Hepatocyte (in vitro differentiated cells): ENCODE measurements around the gene ZNF511.

Experiments
- EZH2 ChIP-seq: fragments of 200-600 bp; sonication (generic); IDR thresholded peaks from 2 replicates; pipeline ENCODE4 v1.6.1; 2016; ENCODE audit warnings: antibody characterized with exemption, mild to moderate bottlenecking, borderline replicate concordance
- EZH2phosphoT487 ChIP-seq: fragments of 200-600 bp; sonication (generic); IDR thresholded peaks from one replicate; pipeline ENCODE4 v1.6.1; 2018; ENCODE audit warnings: antibody characterized with exemption, mild to moderate bottlenecking, low read depth, moderate library complexity; ENCODE audit not compliant: unreplicated experiment, severe bottlenecking
- TF ChIP-seq, protein P1 (sequence below): fragments of 200-600 bp; sonication (generic); IDR thresholded peaks from 2 replicates; pipeline ENCODE4 v1.5.1; 2016; ENCODE audit warnings: antibody characterized with exemption, mild to moderate bottlenecking; ENCODE audit not compliant: poor library complexity

- TF ChIP-seq, protein P1, sequence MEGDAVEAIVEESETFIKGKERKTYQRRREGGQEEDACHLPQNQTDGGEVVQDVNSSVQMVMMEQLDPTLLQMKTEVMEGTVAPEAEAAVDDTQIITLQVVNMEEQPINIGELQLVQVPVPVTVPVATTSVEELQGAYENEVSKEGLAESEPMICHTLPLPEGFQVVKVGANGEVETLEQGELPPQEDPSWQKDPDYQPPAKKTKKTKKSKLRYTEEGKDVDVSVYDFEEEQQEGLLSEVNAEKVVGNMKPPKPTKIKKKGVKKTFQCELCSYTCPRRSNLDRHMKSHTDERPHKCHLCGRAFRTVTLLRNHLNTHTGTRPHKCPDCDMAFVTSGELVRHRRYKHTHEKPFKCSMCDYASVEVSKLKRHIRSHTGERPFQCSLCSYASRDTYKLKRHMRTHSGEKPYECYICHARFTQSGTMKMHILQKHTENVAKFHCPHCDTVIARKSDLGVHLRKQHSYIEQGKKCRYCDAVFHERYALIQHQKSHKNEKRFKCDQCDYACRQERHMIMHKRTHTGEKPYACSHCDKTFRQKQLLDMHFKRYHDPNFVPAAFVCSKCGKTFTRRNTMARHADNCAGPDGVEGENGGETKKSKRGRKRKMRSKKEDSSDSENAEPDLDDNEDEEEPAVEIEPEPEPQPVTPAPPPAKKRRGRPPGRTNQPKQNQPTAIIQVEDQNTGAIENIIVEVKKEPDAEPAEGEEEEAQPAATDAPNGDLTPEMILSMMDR = no peak
- TF ChIP-seq EZH2phosphoT487 (no peak), EZH2 (no peak)
Measured at GRCh38 chr10:133312769-133313145, 4.0 kb downstream of the ZNF511 start.
